K562 (cell line): ENCODE measurements around the gene SLC25A11. TPM values are rescaled to one million over a fixed set of nuclear protein-coding genes. Genes with fewer than 3 reads are reported as not detected.

ENCODE experiments used
- BCOR ChIP-seq: fragments of 450-650 bp; IDR thresholded peaks from 2 replicates; pipeline ENCODE4 v1.6.1; 2016
- BRD4 ChIP-seq: fragments of 200-600 bp; sonication (generic); IDR thresholded peaks from 2 replicates; pipeline ENCODE4 v1.6.1; 2017; ENCODE audit warnings: inconsistent platforms
- ETV6 ChIP-seq, 3 experiments: fragments of 150-350 bp in 1 of 3; sonication (generic) in 1 of 3; formaldehyde crosslinking in 1 of 3; IDR thresholded peaks; 2 replicates each; pipeline versions ENCODE4 v1.6.1 to v1.8.0; 2014 to 2022; ENCODE audit warnings: borderline replicate concordance in 2 of 3, low read depth in 2 of 3, antibody characterized with exemption in 1 of 3, low read length in 1 of 3, mild to moderate bottlenecking in 1 of 3, missing genetic modification reagents in 1 of 3
- FOXP4 ChIP-seq: sonication (generic); formaldehyde crosslinking; IDR thresholded peaks from 2 replicates; pipeline ENCODE4 v1.8.0; 2022; ENCODE audit warnings: mild to moderate bottlenecking, missing genetic modification reagents, borderline replicate concordance
- NFIC ChIP-seq: fragments of 450-650 bp; IDR thresholded peaks from 2 replicates; pipeline ENCODE4 v1.6.1; 2017; ENCODE audit warnings: mild to moderate bottlenecking, inconsistent platforms
- NFYB ChIP-seq: IDR thresholded peaks from 2 replicates; pipeline ENCODE4 v1.6.1; 2011; ENCODE audit warnings: mild to moderate bottlenecking, moderate library complexity; ENCODE audit not compliant: insufficient read length; ENCODE audit errors: extremely low read depth
- POLR2AphosphoS2 ChIP-seq: IDR thresholded peaks from 2 replicates; pipeline ENCODE4 v1.6.1; 2012; ENCODE audit warnings: low read length, improper control_type of control experiment
- RNF219 ChIP-seq: fragments of 250-450 bp; sonication (Bioruptor Pico); IDR thresholded peaks from 2 replicates; pipeline ENCODE4 v1.5.0; 2022; ENCODE audit warnings: mild to moderate bottlenecking
- U2AF2 ChIP-seq: fragments of 200-400 bp; formaldehyde crosslinking; optimal IDR thresholded peaks from 2 replicates; pipeline ENCODE3; 2017; ENCODE audit warnings: low read depth, mild to moderate bottlenecking, low read length
- UBTF ChIP-seq, 2 experiments: IDR thresholded peaks; 2 replicates each; pipeline ENCODE4 v1.6.1; 2012; ENCODE audit warnings: improper control_type of control experiment in 2 of 2, low read depth in 2 of 2, low read length in 2 of 2, borderline replicate concordance in 1 of 2
- ZC3H4 ChIP-seq: sonication (generic); formaldehyde crosslinking; IDR thresholded peaks from 2 replicates; pipeline ENCODE4 v1.9.0; 2021; ENCODE audit warnings: missing genetic modification reagents, borderline replicate concordance
- ZNF445 ChIP-seq: fragments of 250-450 bp; sonication (Bioruptor Pico); IDR thresholded peaks from 2 replicates; pipeline ENCODE4 v1.4.0; 2020; ENCODE audit warnings: low read depth, mild to moderate bottlenecking, moderate library complexity
- ZNF76 ChIP-seq: fragments of 250-450 bp; sonication (Bioruptor Pico); IDR thresholded peaks from 2 replicates; pipeline ENCODE4 v1.4.0; 2020; ENCODE audit warnings: mild to moderate bottlenecking, moderate library complexity, borderline replicate concordance
- ZNF764 ChIP-seq: fragments of 250-450 bp; sonication (Bioruptor Pico); IDR thresholded peaks from 2 replicates; pipeline ENCODE4 v1.4.0; 2020; ENCODE audit warnings: low read depth, mild to moderate bottlenecking, moderate library complexity
- polyA plus RNA-seq, 8 experiments: library from polyadenylated mRNA; depleted of rRNA in 4 of 8; stranded (reverse) in 5 of 8; unstranded in 3 of 8; fragments of >200 nt; fragmentation: Nextera tagmentation in 2 of 8; fragmentation: Illumina TruSeq in 1 of 8; extraction: Ambion mirVana in 2 of 8; extraction: Trizol in 1 of 8; gene quantifications; 2 replicates each; pipeline versions ENCODE4 v1.2.1 to v1.2.3, GENCODE V29; 2011 to 2014; ENCODE audit warnings: inconsistent platforms in 1 of 8, missing spikeins in 1 of 8
- total RNA-seq, 7 experiments: library from RNA; depleted of rRNA in 6 of 7; stranded (reverse); fragments of >200 nt in 6 of 7; fragmentation: Illumina TruSeq in 2 of 7; extraction: Trizol in 2 of 7; gene quantifications; 2 replicates each; pipeline versions ENCODE4 v1.2.1 to v1.2.3, GENCODE V29; 2011 to 2021; ENCODE audit warnings: low replicate concordance in 1 of 7

The SLC25A11 gene
- total and polyA plus RNA-seq, 9 of the 15 experiments (the other 6 are each of a cell fraction or from before 2014, with no cell fraction given), result 3.1 to 56.7 (median 32.9) TPM

- TF ChIP-seq FOXP4 (CRISPR knock-in tag) (no peak), BCOR (no peak), ZNF764 (CRISPR knock-in tag) (no peak), ZNF76 (no peak), ZC3H4 (CRISPR knock-in tag) (no peak), NFYB (no peak), UBTF (IDR thresholded peaks at IDR 0.05; ENCODE audit: borderline replicate concordance in 1 of 2, low read depth in 2 of 2, low read length in 2 of 2) (no peak), RNF219 (CRISPR knock-in tag) (no peak), U2AF2 (no peak), NFIC (no peak), BRD4 (0 out of 2 replicates have a peak, but pooled peaks have one; percentile 61), POLR2AphosphoS2 (0 out of 2 replicates have a peak, but pooled peaks have one; percentile 8), ZNF445 (CRISPR knock-in tag) (no peak), ETV6 (IDR thresholded peaks at IDR 0.05; ENCODE audit: borderline replicate concordance in 1 of 2, low read depth in 2 of 2, low read length in 1 of 2) (no peak), ETV6 (CRISPR knock-in tag; IDR thresholded peaks at IDR 0.05; ENCODE audit: borderline replicate concordance) (no peak)
These were observed 7.7 kb upstream of the SLC25A11 start (continued) for GRCh38 chr17:4947411-4948165.
